K562 (cell line): Measurements from ENCODE around the gene RSPH9. TPM values are rescaled to one million over a fixed set of nuclear protein-coding genes. Genes with fewer than 3 reads are reported as not detected.

Experiments used
- FOXA1 ChIP-seq: fragments of 450-650 bp; IDR thresholded peaks from 2 replicates; pipeline ENCODE4 v1.6.1; 2016; ENCODE audit warnings: mild to moderate bottlenecking, borderline replicate concordance
- KAT7 ChIP-seq: sonication (generic); formaldehyde crosslinking; IDR thresholded peaks from 2 replicates; pipeline ENCODE4 v1.8.0; 2022; ENCODE audit warnings: missing genetic modification reagents, mild to moderate bottlenecking, borderline replicate concordance
- RHOXF2B ChIP-seq: fragments of 250-450 bp; sonication (Bioruptor Pico); conservative IDR thresholded peaks from 2 replicates; pipeline ENCODE4 v1.5.1; 2021
- ZNF707 ChIP-seq: fragments of 250-450 bp; sonication (Bioruptor Pico); conservative IDR thresholded peaks from 2 replicates; pipeline ENCODE4 v1.8.0; 2022; ENCODE audit warnings: inconsistent platforms, mild to moderate bottlenecking, moderate library complexity
- polyA plus RNA-seq, 8 experiments: library from polyadenylated mRNA; depleted of rRNA in 4 of 8; stranded (reverse) in 5 of 8; unstranded in 3 of 8; fragments of >200 nt; fragmentation: Nextera tagmentation in 2 of 8; fragmentation: Illumina TruSeq in 1 of 8; extraction: Ambion mirVana in 2 of 8; extraction: Trizol in 1 of 8; gene quantifications; 2 replicates each; pipeline versions ENCODE4 v1.2.1 to v1.2.3, GENCODE V29; 2011 to 2014; ENCODE audit warnings: inconsistent platforms in 1 of 8, missing spikeins in 1 of 8
- total RNA-seq, 7 experiments: library from RNA; depleted of rRNA in 6 of 7; stranded (reverse); fragments of >200 nt in 6 of 7; fragmentation: Illumina TruSeq in 2 of 7; extraction: Trizol in 2 of 7; gene quantifications; 2 replicates each; pipeline versions ENCODE4 v1.2.1 to v1.2.3, GENCODE V29; 2011 to 2021; ENCODE audit warnings: low replicate concordance in 1 of 7
- TF ChIP-seq, protein P1 (sequence below), 2 experiments: fragments of 450-650 bp in 1 of 2; sonication (generic) in 1 of 2; formaldehyde crosslinking in 1 of 2; IDR thresholded peaks in 1 of 2; conservative IDR thresholded peaks in 1 of 2; 2 replicates each; pipeline versions ENCODE4 v1.6.1 to v1.8.1; 2016 to 2023; ENCODE audit warnings: mild to moderate bottlenecking in 2 of 2, moderate library complexity in 2 of 2, inconsistent platforms in 1 of 2, missing genetic modification reagents in 1 of 2
- TF ChIP-seq, protein P2 (sequence below), 2 experiments: fragments of 200-800 bp in 1 of 2; sonication (Bioruptor generic) in 1 of 2; sonication (generic) in 1 of 2; formaldehyde crosslinking in 1 of 2; IDR thresholded peaks in 1 of 2; conservative IDR thresholded peaks in 1 of 2; 2 replicates each; pipeline versions ENCODE4 v1.5.0 to v1.6.1; 2016 to 2020; ENCODE audit warnings: missing compliant biosample characterization in 1 of 2, missing genetic modification characterization in 1 of 2, missing genetic modification reagents in 1 of 2

Gene RSPH9
- total and polyA plus RNA-seq, 9 of the 15 experiments (the other 6 are each of a cell fraction or from before 2014, with no cell fraction given), result 0.05 to 0.60 (median 0.39) TPM; not detected in 6

DNA sequence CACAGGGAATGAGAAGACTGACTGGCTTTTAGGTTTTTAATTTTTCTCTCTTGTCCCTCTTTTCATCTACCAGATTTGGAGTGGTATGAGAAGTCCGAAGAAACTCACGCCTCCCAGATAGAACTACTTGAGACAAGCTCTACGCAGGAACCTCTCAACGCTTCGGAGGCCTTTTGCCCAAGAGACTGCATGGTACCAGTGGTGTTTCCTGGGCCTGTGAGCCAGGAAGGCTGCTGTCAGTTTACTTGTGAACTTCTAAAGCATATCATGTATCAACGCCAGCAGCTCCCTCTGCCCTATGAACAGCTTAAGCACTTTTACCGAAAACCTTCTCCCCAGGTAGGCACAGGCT, 8.6 kb upstream of the RSPH9 start (continued):
- TF ChIP-seq KAT7 (0 out of 2 replicates have a peak, but pooled peaks have one; percentile 6), ZNF707 (0 out of 2 replicates have a peak, but pooled peaks have one; percentile 1), FOXA1 (no peak), RHOXF2B (no peak)
- TF ChIP-seq, protein P1, sequence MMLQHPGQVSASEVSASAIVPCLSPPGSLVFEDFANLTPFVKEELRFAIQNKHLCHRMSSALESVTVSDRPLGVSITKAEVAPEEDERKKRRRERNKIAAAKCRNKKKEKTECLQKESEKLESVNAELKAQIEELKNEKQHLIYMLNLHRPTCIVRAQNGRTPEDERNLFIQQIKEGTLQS (IDR thresholded peaks at IDR 0.05), result no peak
- TF ChIP-seq, protein P1 (CRISPR knock-in tag; conservative IDR thresholded peaks at IDR 0.05), result peak; percentile 45; the same call in 1 of the 2 replicates
- TF ChIP-seq, protein P2, sequence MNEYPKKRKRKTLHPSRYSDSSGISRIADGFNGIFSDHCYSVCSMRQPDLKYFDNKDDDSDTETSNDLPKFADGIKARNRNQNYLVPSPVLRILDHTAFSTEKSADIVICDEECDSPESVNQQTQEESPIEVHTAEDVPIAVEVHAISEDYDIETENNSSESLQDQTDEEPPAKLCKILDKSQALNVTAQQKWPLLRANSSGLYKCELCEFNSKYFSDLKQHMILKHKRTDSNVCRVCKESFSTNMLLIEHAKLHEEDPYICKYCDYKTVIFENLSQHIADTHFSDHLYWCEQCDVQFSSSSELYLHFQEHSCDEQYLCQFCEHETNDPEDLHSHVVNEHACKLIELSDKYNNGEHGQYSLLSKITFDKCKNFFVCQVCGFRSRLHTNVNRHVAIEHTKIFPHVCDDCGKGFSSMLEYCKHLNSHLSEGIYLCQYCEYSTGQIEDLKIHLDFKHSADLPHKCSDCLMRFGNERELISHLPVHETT (CRISPR knock-in tag; conservative IDR thresholded peaks at IDR 0.05 in 1 of 2, IDR thresholded peaks at IDR 0.05 in 1 of 2), result 0 out of 4 replicates have a peak, but pooled peaks of 1 of the 2 experiments have one; percentile 37
